OCI-LY7 (cell line): ENCODE results near the gene TNIK.

Experiments used
- EZH2phosphoT487 ChIP-seq: fragments of 200-600 bp; sonication (generic); IDR thresholded peaks from 2 replicates; pipeline ENCODE4 v1.6.1; 2018; ENCODE audit warnings: low read depth, borderline replicate concordance, mild to moderate bottlenecking, mixed run types, antibody characterized with exemption, low read length, moderate library complexity, mixed read lengths
- TF ChIP-seq, protein P1 (sequence below): fragments of 200-600 bp; sonication (generic); conservative IDR thresholded peaks from 2 replicates; pipeline ENCODE4 v1.5.1; 2014; ENCODE audit warnings: mild to moderate bottlenecking, antibody characterized with exemption, low read length, moderate library complexity, mixed read lengths

DNA sequence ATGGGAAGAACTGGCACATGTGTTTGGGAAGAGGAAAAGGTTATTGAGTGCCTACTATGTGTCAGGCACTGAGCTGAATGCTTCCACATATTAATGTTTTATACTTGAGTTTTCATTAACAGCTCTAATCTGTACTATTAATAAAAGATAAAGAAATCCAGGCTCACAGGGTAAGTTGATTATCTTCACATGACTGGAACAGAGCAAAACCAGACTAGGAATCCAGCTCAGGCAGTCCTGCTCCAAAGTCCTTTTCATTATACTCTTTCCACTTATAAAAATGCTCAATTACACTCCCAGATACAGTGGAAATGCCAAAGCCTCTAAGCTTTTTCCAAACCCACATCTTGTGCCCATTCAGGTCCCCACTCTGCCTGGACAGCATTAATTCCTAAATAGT lies 97.6 kb downstream of the TNIK start:
- TF ChIP-seq, protein P1, sequence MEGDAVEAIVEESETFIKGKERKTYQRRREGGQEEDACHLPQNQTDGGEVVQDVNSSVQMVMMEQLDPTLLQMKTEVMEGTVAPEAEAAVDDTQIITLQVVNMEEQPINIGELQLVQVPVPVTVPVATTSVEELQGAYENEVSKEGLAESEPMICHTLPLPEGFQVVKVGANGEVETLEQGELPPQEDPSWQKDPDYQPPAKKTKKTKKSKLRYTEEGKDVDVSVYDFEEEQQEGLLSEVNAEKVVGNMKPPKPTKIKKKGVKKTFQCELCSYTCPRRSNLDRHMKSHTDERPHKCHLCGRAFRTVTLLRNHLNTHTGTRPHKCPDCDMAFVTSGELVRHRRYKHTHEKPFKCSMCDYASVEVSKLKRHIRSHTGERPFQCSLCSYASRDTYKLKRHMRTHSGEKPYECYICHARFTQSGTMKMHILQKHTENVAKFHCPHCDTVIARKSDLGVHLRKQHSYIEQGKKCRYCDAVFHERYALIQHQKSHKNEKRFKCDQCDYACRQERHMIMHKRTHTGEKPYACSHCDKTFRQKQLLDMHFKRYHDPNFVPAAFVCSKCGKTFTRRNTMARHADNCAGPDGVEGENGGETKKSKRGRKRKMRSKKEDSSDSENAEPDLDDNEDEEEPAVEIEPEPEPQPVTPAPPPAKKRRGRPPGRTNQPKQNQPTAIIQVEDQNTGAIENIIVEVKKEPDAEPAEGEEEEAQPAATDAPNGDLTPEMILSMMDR: no peak
- no peak for TF ChIP-seq EZH2phosphoT487
